Kidney (tissue), 14 donors: ENCODE results near the gene PIANP. TPM values are rescaled to one million over a fixed set of nuclear protein-coding genes. Genes with fewer than 3 reads are reported as not detected.
A peak's percentile ranks its signal among the peaks of the same experiment; 100 is the strongest.

ENCODE experiments used
- DNase-seq, 5 donors: peaks; one replicate each; pipeline ENCODE4 v3.0.0-alpha.2; 2013 to 2020
- FAIRE-seq: peaks from 2 replicates; lab custom pipeline; 2012; peaks lifted over from hg19 to GRCh38; lab: Jason Lieb, UNC
- H3K27ac ChIP-seq, 2 donors: one replicate each; pipeline ENCODE4 v1.7.0; 2013; ENCODE audit warnings: low read depth in 2 of 2, low read length in 2 of 2, inconsistent platforms in 1 of 2
- H3K27me3 ChIP-seq: one replicate; pipeline ENCODE4 v1.7.1; 2013; ENCODE audit warnings: low read length, inconsistent platforms; ENCODE audit not compliant: control insufficient read depth, insufficient read depth
- H3K36me3 ChIP-seq, 3 donors: one replicate each; pipeline versions ENCODE4 v1.7.0 to v1.7.1; 2013; ENCODE audit warnings: low read length in 3 of 3, control low read depth in 1 of 3, inconsistent platforms in 1 of 3; ENCODE audit not compliant: insufficient read depth in 3 of 3, control insufficient read depth in 2 of 3
- H3K4me1 ChIP-seq, 3 donors: one replicate each; pipeline versions ENCODE4 v1.7.0 to v1.7.1; 2013; ENCODE audit warnings: low read length in 3 of 3, inconsistent platforms in 1 of 3, low read depth in 1 of 3; ENCODE audit not compliant: control insufficient read depth in 2 of 3, insufficient read depth in 2 of 3
- H3K4me3 ChIP-seq, 3 donors: one replicate each; pipeline versions ENCODE4 v1.7.0 to v1.8.1; 2013; ENCODE audit warnings: low read length in 3 of 3, control low read depth in 1 of 3, inconsistent platforms in 1 of 3
- H3K9ac ChIP-seq, 3 donors: one replicate each; pipeline versions ENCODE4 v1.7.0 to v1.7.1; 2013; ENCODE audit warnings: low read length in 3 of 3, control low read depth in 1 of 3, inconsistent platforms in 1 of 3
- H3K9me3 ChIP-seq, 3 donors: one replicate each; pipeline versions ENCODE4 v1.7.0 to v1.7.1; 2013; ENCODE audit warnings: low read length in 3 of 3, control low read depth in 1 of 3, inconsistent platforms in 1 of 3; ENCODE audit not compliant: control insufficient read depth in 2 of 3, insufficient read depth in 1 of 3
- CTCF ChIP-seq: IDR thresholded peaks from 3 replicates; pipeline ENCODE4 v1.5.1; 2012; ENCODE audit warnings: mild to moderate bottlenecking, moderate library complexity, borderline replicate concordance; ENCODE audit not compliant: insufficient read depth; ENCODE audit errors: extremely low read depth
- intact Hi-C: fragments of 100-400 bp; cut with DNase I; formaldehyde crosslinking; loops from one replicate; pipeline ENCODE4 v1.11.1; 2022
- polyA plus RNA-seq: library from polyadenylated mRNA; stranded (reverse); fragments of 350-450 nt; fragmentation: Illumina TruSeq; extraction: RNeasy Lipid Tissue Mini Kit (QIAGEN cat#74804); gene quantifications from one replicate; pipeline ENCODE4 v1.2.3, GENCODE V29; 2014; ENCODE audit warnings: low read depth, low replicate concordance; ENCODE audit not compliant: insufficient read depth
- total RNA-seq: library from RNA; stranded (reverse); fragmentation: NEBNext Ultra II Directional; extraction: Animal tissue kit (Norgen Biotek cat#: 25700); gene quantifications from one replicate; pipeline ENCODE4 v1.2.1, GENCODE V29; 2021
- donor health status: control.
- donor health status: control.
- donor health status: control.
- donor health status: control.
- donor health status: control.
- donor health status: DM: yes; HTN: yes; CAD: no.
- donor health status: Normal renal cell carcinoma (clear cell type).

Gene PIANP
- total and polyA plus RNA-seq, 2 donors from 2014 or later = 0.45 to 0.63 TPM

GRCh38 chr12:6685814-6686213 is 14.8 kb downstream of the PIANP start:
- Histone ChIP-seq H3K4me3 (no peak overlapping the region), H3K27ac (no peak overlapping the region), H3K36me3 (peaks cover 0 to 2% (median 0%) of the 10 kb centered on the region in 3 donors), H3K9ac (no peak overlapping the region), H3K9me3 (no peaks in the 10 kb centered on the region), H3K27me3 (no peaks in the 10 kb centered on the region), H3K4me1 (peaks cover 0 to 18% (median 14%) of the 10 kb centered on the region in 3 donors)
- intact Hi-C loops = no loop called here
- TF ChIP-seq CTCF = no peak
- FAIRE-seq (no peak), DNase-seq (no peak)

- peaks cover 0 to 18% (median 9%) of the 10 kb centered on the region in 3 donors for H3K4me1 ChIP-seq
- DNase-seq = peak in 1 of 5 donors; percentile 42
Measured at GRCh38 chr12:6684609-6685008, 16.0 kb downstream of the PIANP start.

GRCh38 chr12:6676962-6677361 is 23.7 kb downstream of the PIANP start:
- H3K9me3 ChIP-seq = no peaks in the 10 kb centered on the region
- H3K4me3 ChIP-seq = no peak overlapping the region
- DNase-seq (no peak), FAIRE-seq (no peak)
- H3K4me1 ChIP-seq = no peaks in the 10 kb centered on the region
- no peak overlapping the region for H3K27ac ChIP-seq
- H3K27me3 ChIP-seq = no peaks in the 10 kb centered on the region
- TF ChIP-seq CTCF = no peak
- no peak overlapping the region for H3K9ac ChIP-seq
- H3K36me3 ChIP-seq = peaks cover 14 to 64% (median 47%) of the 10 kb centered on the region in 3 donors
- intact Hi-C loops = no loop called here

More at GRCh38 chr12:6684609-6685008, 16.0 kb downstream of the PIANP start:
- intact Hi-C loops = no loop called here
- Histone ChIP-seq H3K9me3 (no peaks in the 10 kb centered on the region), H3K27ac (no peak overlapping the region), H3K36me3 (peaks cover 0 to 4% (median 3%) of the 10 kb centered on the region in 3 donors), H3K27me3 (no peaks in the 10 kb centered on the region), H3K9ac (no peak overlapping the region), H3K4me3 (no peak overlapping the region)
- peak; percentile 20 for TF ChIP-seq CTCF
- no peak for FAIRE-seq

- no peak overlapping the region for H3K4me3 ChIP-seq
- no peak for TF ChIP-seq CTCF
- no peak overlapping the region for H3K9ac ChIP-seq
- no peak overlapping the region for H3K27ac ChIP-seq
- no peaks in the 10 kb centered on the region for H3K4me1 ChIP-seq
- intact Hi-C loops = no loop called here
- DNase-seq (no peak), FAIRE-seq (no peak)
- no peaks in the 10 kb centered on the region for H3K9me3 ChIP-seq
- peaks cover 20 to 80% (median 44%) of the 10 kb centered on the region in 3 donors for H3K36me3 ChIP-seq
- H3K27me3 ChIP-seq = no peaks in the 10 kb centered on the region
Measured at GRCh38 chr12:6672143-6672542, 28.5 kb downstream of the PIANP start.
